Smooth muscle cell of the umbilical artery (primary cell): ENCODE data around the gene TRIOBP. TPM values are rescaled to one million over a fixed set of nuclear protein-coding genes. Genes with fewer than 3 reads are reported as not detected.

Experiments used
- total RNA-seq: library from RNA; depleted of rRNA; stranded (reverse); fragments of >200 nt; gene quantifications from 2 replicates; pipeline ENCODE4 v1.2.3, GENCODE V29; 2014

TRIOBP gene, protein sequence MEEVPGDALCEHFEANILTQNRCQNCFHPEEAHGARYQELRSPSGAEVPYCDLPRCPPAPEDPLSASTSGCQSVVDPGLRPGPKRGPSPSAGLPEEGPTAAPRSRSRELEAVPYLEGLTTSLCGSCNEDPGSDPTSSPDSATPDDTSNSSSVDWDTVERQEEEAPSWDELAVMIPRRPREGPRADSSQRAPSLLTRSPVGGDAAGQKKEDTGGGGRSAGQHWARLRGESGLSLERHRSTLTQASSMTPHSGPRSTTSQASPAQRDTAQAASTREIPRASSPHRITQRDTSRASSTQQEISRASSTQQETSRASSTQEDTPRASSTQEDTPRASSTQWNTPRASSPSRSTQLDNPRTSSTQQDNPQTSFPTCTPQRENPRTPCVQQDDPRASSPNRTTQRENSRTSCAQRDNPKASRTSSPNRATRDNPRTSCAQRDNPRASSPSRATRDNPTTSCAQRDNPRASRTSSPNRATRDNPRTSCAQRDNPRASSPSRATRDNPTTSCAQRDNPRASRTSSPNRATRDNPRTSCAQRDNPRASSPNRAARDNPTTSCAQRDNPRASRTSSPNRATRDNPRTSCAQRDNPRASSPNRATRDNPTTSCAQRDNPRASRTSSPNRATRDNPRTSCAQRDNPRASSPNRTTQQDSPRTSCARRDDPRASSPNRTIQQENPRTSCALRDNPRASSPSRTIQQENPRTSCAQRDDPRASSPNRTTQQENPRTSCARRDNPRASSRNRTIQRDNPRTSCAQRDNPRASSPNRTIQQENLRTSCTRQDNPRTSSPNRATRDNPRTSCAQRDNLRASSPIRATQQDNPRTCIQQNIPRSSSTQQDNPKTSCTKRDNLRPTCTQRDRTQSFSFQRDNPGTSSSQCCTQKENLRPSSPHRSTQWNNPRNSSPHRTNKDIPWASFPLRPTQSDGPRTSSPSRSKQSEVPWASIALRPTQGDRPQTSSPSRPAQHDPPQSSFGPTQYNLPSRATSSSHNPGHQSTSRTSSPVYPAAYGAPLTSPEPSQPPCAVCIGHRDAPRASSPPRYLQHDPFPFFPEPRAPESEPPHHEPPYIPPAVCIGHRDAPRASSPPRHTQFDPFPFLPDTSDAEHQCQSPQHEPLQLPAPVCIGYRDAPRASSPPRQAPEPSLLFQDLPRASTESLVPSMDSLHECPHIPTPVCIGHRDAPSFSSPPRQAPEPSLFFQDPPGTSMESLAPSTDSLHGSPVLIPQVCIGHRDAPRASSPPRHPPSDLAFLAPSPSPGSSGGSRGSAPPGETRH (N-terminal part only)
- total RNA-seq: 160 and 222 TPM in 2 replicates

DNA sequence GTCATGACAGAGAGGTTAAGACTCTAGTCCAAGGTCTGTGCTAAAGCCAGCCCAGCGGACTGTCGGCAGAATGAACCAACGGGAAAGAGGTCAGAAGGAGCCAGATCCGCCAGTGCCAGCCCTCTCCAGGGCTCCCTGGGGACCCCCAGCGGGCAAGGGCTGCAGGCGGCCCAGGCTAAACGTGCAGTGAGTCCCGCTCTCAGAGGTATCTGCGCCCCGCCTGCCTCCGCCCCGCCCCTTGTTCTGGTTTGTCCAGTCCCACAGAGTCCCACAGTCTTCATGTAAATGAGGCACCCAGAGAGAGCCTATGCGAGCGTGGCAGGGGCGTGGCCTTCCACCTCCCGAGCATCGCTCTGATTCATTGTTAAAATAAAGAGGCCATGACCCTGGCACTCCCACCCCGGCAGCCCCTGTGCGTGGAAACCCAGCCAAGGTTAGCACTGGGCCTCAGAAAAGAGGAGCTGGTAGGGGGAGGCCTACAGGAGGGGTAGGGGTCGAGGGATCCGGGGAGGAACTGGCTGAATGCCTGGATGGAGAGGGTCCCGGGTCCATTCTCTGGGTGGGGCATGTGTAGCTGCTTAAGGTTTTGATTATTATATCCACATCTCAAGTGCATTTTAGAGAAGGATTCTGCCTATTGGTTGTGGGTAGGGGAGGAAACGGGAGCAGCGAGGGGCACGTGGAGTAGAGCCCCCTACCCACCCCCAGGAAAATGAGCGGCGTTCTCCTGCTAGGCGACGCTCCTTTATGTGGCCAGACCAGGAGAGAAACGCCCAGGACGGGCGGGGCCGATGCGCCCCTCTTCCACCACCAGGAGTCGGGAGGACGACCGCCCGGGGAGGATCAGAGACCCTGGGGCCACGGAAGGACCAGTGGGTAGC lies at the start of gene TRIOBP:
TSS of gene TRIOBP (plus strand) at position 392 of the 881 bp plus-strand sequence. CDS start 4,318 bp downstream, outside the sequence.

GRCh38 chr22:37658133-37659065 lies 38.4 kb upstream of the TRIOBP start, which contains the start of gene PDXP:
PDXP (plus strand) TSS chr22:37658723; CDS start chr22:37658783, 60 bp downstream.

DNA sequence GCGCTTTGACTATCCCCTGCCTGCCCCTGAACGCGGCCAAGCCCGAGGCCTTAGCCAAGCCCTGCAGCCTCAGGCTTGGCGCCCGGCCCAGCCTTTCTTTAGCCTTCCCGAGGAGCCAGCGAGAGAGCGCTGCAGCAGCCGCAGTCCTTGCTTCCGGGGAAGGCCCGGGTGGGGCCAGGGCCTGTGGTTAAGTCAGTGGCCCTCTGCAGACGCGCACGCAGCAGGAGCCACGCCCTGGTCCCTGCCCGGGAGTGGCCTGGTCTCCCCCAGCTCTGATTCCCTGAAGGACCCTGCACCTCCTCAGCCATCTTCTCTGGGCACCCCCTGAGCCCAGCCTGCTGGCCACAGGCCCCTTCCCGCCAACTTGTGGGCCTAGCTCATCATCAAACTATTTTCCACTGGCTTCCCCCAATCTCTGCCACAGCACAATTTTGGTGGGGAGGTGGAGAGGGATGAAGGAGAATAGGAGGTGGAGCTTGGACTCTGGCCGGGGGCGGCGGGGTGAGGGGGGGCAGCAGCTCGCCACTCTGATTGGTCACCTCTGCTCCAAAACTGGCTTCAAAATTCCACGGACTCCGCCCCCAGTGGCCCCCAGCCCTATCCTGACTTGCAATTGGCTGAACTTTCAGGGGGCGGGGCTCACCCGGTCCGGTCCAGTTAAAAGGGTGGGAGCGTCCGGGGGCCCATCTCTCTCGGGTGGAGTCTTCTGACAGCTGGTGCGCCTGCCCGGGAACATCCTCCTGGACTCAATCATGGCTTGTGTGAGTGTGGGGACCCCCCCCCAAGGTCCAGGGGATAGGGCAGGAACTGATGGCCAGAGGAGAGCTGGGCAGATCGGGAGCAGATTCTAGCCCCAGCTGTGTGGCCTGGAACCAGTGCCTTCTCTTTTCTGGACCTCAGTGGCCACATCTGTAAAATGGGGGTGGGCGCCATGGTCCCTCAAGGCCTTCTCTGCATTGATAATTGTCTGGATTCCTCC lies 21.6 kb upstream of the TRIOBP start, which contains the start of gene LGALS1:
TSS of gene LGALS1 (plus strand) at position 686 of the 979 bp plus-strand sequence. CDS start at position 753, 67 bp downstream.

DNA sequence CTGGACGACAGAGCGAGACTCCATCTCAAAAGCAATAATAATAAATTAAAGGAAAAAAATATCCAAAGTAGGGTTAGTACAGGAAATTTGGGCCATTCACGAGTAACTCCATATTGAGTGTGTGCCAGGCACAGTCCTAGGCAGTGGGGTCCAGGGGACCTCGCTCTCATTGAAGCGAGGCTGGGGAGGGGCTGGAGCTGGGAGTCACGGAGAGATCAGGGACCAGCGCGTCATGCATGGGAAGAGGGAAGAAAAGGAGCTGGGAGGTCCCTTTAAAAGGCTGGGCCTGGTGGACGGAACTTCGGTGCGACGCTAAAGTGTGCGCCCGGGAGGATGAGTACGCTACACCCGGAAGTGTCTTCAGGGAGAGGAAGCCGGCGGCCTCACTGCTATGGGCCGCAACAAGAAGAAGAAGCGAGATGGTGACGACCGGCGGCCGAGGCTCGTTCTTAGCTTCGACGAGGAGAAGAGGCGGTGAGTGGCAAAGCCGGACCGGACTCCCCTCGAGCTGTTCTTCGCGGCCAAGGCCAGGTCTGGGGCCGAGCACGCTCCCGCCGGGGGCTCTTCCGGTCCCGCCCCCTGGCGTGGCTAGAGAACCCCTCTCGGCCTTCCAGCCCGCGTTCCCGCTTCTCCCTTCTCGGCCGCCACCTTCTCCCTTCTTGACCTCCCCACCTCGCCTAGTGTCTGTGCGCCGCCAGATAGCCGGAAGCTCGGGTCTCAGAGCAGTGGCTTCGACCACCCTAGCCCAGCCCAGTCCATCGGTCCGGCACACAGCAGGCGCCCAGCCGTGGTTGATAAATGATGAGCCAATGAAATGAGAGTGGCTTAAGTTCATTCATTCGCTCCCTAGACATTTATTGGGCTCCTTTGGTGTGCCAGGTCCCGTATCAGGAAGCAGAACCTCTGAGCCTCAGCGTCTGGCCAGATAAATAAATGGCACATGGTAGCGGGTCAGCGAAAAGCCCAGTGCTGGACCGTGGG lies 10.6 kb upstream of the TRIOBP start, which contains the start of gene NOL12:
TSS of gene NOL12 (plus strand) at position 342 of the 981 bp plus-strand sequence. CDS start at position 392, 50 bp downstream.

DNA sequence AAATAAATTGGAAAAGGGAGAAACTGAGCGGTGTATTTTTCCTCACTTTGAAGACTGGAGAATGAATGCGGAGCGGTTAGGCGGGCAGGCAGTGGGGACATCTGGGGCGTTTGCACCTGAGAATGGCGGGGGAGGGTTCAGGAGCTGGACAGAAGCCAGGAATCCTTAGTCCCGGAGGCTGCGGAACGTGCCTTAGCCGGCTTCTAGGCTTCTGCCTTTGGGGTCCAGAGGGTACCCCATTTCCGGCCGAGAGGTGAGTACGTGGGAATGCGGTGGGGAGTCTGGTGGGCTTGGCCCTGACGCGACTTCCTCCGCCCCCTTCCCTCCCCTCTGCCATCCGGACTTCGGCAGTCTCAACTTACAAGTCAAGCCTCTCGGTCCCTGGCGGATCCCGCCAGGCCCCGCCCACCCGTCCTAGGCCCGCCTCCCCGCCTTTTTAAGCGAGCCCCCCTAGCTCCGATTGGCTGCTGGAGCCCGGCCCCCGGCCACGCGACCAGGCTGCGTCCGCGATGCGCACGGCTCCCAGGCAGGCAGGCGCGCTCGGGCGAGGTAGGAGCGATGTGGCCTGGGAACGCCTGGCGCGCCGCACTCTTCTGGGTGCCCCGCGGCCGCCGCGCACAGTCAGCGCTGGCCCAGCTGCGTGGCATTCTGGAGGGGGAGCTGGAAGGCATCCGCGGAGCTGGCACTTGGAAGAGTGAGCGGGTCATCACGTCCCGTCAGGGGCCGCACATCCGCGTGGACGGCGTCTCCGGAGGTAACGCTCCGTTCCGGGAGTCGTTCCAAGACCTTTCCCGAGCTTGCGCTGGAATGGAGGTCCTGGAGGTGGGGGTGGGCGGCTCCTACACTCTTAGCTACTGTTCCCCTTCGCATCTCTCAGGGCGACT lies 110.8 kb downstream of the TRIOBP start, which contains the start of gene GCAT:
TSS of gene GCAT (plus strand) at position 525 of the 884 bp plus-strand sequence. CDS start at position 559, 34 bp downstream.

GRCh38 chr22:37823134-37823985 lies 126.5 kb downstream of the TRIOBP start, which contains the start of gene GALR3:
GALR3 (plus strand) TSS chr22:37823382; CDS start chr22:37823407, 25 bp downstream.

Other genes starting within 250 kb of the TRIOBP start
- 0.28 and 0.59 TPM in 2 replicates for gene MFNG, start 210.7 kb upstream of the TRIOBP start, total RNA-seq
- 2.1 and 7.5 TPM in 2 replicates for gene CARD10, start 177.6 kb upstream of the TRIOBP start, total RNA-seq
- gene CDC42EP1, start 136.6 kb upstream of the TRIOBP start, total RNA-seq: 18.1 and 29.2 TPM in 2 replicates
- gene LGALS2, start 117.0 kb upstream of the TRIOBP start, total RNA-seq: not detected in 2 replicates
- 41.9 and 70.4 TPM in 2 replicates for gene GGA1, start 88.2 kb upstream of the TRIOBP start, total RNA-seq
- gene SH3BP1, start 57.4 kb upstream of the TRIOBP start, total RNA-seq: 46.5 and 47.5 TPM in 2 replicates
- 13.7 and 15.0 TPM in 2 replicates for gene PDXP, start 38.3 kb upstream of the TRIOBP start, total RNA-seq
- 2,277 and 6,043 TPM in 2 replicates for gene LGALS1, start 21.4 kb upstream of the TRIOBP start, total RNA-seq
- 10.7 and 18.0 TPM in 2 replicates for gene NOL12, start 10.7 kb upstream of the TRIOBP start, total RNA-seq
- 29.5 and 48.7 TPM in 2 replicates for gene GCAT, start 110.9 kb downstream of the TRIOBP start, total RNA-seq
- gene GALR3, start 126.3 kb downstream of the TRIOBP start, total RNA-seq: not detected in 2 replicates
- gene ANKRD54, start 147.3 kb downstream of the TRIOBP start, total RNA-seq: 24.8 and 25.2 TPM in 2 replicates
- gene EIF3L, start 152.4 kb downstream of the TRIOBP start, total RNA-seq: 295 and 311 TPM in 2 replicates
- gene MICALL1, start 209.2 kb downstream of the TRIOBP start, total RNA-seq: 23.2 and 51.8 TPM in 2 replicates